CD4-positive, alpha-beta T cell treated with Interleukin-12 subunit alpha and Interleukin-12 subunit beta, for 1 hour (primary cell): ENCODE results near the gene PLPP4.
"Not testable (repeated sequence)": the region's sequence is repeated elsewhere in the genome, so short reads cannot be mapped to it uniquely, and the experiment has no call there.

ENCODE experiments used
- DNase-seq: peaks from one replicate; pipeline ENCODE4 v3.0.0-alpha.2; 2020

Gene PLPP4

DNA sequence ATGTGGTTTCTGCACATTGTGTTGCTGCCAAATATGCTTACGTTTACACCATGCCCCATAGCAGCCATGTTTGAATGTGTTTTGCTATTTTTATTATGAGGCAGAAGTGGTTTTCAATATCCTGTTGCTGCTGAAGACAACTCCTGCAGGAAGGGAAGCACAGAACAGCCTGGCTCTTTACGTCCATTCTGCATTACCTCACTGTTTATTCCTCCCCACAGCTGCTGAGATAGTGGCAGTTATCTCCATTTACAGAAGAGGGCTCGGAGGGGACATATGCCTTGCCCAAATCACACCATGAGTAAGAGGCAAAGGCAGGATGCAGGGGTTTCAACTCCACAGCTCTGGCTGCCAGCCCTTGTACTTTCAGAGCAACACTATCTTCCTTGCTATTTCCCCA is 35.3 kb downstream of the PLPP4 start:
- DNase-seq, result no peak

DNA sequence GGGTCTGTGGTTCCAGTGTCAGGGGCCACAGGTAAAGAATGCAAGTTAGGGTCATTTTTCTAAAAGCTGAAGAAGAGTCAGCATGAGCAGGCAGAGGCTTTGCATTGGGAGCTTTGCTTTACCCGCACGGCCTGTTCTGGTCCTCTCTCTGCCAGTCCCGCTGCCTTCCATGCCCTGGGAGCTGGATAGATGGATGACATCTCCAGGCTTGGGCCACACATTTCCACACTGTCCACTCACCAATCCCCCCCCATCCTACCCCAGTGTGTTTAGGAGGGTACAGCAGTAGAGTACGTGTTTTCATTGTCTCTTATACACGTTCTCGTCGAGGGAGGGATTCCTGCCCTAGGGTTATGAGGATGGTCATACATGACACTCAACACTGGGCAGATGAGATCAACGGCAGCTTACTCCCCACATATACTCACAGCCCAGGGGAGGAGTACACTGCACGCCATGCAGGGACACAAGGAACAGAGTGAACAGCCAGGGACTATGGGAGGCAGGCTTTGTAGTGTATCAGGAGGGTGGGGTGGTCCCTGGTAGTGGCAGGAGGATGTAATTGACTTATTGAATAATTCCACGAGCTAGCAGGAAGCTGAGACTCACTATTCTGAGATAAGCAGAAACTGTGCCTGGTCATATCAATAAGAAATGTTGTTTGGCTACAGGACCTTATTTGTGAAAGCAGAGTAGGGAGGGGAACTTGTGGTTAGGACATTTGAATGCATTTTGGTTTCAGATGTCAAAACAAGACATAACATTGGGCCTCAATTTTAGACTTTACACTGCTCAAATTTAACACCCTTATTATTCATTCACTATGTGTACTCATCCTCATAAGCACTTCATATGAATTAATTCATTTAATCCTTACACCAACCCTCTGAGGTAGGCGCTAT is 36.6 kb downstream of the PLPP4 start:
- DNase-seq, result no peak

DNA sequence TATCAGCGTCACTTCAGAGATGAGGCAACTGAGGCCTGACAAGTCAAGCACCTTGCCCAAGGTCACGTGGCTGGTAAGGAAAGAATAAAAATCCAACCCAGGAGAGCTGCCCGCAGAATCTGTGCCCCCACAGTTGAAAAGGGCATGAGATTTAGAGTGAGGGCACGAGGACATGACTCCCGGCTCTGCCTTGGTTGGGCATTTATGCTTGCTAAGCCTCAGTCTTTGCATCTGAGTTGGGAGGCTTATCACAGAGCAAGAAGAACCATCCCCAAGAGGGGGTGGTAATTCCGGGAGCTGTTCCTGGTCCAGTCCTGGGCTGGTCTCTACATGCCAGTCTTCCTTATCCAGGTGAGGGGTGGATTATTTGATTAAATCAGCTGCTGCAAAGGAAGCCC is 37.3 kb downstream of the PLPP4 start:
- DNase-seq, result no peak

DNA sequence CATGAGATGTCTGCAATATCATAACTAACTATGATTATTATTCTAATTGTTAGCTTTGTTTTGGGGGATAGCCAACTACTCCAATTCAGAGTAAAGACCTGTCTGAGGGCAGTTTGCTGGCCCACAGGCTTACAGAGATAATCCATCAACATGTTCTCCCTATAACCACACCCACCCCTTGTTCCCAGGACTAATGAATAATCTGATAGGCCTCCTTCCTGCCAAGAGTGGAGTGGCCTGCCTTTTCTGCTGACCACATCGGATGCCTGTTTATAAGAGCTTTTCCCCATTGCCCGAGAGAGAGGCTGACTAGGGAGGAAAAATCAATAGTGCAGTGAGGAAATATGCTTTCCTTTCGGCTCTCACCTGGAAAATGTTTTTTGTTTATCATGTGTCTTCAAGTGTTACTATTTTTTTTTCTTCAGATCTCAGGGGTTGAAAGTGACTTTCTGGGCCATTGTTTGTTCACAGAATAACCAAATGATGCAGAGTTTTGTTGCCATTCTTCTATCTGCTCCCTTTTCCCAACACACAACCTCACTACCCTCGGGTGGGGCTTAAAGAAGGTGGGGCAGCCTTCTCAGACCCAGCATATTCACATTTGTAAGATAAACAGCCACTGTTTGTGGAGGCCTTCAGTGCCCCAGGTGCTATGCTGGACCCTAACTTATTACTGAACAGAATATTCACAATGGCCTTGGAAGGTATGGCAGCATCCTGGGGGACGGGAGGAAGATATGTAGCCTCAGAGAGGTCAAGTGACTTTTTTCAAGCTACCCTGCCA is 38.4 kb downstream of the PLPP4 start:
- DNase-seq, result no peak

DNA sequence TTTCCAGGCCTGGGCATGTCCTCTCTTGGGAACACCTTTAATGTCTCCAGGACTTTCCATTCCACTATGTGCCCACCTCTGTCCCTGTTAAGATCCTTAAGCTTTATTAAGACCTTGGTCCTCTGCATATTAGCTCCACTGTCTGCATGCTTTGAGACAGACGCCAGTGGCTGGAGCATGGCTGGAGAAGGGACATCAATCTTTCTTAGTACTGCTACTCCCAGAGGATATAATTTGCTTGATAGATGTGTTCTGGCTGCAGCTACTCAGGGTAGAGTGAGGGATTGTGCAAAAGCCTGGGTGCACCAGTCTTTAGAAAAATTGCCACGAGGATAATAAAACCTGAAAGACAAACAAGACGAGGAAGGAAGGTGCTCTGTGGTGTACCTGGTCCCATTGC is 42.9 kb downstream of the PLPP4 start:
- DNase-seq, result no peak

DNA sequence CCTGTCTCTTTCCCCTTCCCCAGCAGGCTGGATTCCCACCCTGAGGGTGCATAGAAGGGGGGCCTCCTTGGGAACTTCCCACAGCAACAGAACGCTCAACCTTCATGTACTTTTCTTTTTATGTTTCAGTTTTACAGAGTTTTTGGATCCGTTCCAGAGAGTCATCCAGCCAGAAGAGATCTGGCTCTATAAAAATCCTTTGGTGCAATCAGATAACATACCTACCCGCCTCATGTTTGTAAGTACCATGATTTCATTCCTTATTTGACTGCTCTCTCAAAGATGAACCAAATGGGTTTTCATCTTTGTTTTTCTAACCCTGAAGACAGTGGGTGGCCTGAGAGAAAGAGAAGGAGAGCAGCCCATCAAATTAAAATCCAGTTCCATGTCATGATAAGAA is 46.7 kb downstream of the PLPP4 start:
- no peak for DNase-seq

DNA sequence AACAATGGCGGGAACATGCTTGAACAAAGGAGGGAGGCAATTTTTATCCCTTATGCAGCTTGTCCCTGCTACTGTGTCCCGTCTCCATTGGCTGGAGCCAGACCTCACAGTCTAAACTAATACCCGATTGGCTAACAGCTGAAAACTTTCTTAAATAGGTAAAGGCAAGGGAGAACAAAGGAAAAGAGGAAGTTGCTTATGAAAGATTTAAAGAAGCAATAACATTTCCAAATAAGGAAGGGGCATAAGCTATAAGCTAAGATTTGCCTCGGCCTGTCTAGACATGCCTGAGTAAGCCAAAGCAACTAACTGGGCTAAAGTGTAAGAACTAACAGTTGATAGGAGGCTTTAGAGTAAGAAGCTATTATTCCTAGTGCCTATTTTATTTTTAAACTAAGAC is 47.2 kb downstream of the PLPP4 start:
- DNase-seq, result not testable (repeated sequence)

DNA sequence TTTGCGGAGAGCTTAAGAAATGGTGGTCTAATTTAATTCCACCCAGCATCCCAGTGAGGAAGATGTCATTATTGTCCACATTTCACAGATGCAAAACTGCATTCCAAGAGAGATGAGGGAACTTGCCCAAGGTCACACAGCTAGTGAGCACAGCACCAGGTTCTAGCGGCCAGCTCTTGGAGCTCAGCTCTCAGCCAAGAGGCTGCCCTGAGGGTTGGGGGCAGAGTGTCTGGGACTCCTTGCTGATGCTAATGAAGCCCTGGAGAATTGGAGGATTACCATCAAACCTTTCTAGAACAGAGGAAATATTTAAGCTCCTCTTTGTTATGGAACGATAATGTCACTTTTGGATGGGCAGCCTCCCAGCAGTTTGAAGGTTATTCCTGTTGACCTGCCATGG is 48.0 kb downstream of the PLPP4 start:
- no peak for DNase-seq

DNA sequence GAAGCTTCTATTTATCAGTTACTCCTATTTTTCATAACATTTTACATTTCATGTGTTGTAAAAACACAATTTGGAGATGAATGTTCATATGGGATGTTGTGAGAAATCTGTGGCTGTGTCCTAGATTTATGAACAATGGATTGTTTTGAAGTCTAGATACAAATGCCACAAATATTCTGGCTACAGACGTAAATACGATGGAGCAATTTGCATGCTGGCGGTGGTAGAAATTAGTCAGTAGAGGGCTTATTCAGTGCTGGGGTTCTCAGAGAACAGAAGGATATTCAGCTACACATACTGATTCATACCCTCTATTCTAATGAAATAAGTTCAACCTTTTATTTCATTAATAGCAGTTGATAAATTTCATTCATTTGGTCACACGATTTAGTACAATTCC is 48.8 kb downstream of the PLPP4 start:
- DNase-seq, result no peak

DNA sequence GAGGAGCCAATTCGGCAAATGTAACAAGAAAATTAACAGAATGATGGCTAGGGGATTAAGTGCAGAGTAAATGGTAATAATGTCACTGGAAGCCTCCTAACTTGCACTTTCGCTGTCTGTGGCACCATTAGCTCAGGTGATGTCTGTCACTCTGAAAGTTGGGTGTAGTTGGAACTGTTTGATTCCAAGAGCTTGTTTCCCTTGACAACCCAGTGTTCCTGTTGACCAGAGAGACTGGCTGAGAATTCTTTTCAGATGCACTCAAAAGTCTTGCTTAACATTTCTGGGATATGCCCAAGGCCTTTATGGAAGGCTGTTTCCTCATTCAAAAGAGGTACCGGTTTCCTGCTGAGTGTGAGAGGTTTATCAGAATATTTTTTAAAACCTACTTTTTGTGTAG is 49.6 kb downstream of the PLPP4 start:
- DNase-seq, result no peak

DNA sequence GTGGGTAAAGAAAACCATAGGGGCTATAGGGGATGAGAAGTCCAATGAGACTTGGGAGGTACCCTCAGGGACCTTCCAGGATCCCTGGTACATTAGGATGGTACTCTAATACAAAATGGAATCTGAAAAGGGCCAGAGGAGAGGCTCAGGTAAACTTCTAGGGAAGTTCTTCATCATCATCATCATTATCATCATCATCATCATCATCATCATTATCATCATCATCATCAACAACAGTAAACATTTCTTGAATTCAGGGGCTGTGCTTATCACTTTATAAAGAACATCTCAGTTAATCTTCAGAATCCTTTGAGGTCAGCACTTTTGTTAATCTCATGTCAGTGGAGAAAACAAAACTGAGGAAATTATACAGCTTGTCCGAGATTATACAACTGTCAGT is 50.1 kb downstream of the PLPP4 start:
- no peak for DNase-seq

DNA sequence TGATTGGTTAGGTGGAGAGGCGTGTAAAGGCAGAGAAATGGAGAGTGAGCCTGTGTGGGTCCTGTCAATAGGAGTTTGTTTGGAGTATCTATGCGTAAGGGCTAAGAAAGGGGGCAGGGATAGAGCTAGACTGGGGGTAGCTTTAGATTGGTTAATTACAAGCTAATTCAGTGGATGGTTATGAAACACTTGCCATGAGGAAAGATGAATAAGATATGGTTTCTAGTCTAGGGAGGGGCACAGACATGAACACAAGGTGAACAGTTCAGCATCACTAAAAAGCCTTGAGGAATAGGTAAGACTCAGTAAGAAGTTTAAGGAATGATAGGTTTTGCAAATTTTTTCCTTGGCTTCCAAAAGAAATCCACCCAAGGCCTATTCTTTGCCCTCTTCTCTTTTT is 50.6 kb downstream of the PLPP4 start:
- DNase-seq, result no peak

DNA sequence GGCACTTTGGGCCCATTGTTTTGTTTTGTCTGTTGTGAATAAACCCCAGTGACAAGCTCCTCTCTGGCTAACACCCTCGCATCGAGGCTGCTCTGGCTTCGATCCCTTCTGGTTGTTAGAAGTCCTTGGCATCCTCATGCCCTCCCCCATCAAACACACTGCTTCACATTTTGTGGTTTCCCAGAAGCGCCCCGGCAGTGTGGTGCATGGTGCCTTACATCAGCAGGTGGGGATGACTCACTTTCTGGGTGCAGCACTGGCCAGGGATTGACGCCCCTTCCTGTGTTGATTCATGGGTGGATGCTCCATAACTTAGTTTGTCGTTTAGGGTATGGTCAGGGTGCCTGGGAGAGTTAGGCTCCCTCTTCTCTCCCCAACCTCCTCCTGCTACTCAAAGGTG is 51.4 kb downstream of the PLPP4 start:
- no peak for DNase-seq

DNA sequence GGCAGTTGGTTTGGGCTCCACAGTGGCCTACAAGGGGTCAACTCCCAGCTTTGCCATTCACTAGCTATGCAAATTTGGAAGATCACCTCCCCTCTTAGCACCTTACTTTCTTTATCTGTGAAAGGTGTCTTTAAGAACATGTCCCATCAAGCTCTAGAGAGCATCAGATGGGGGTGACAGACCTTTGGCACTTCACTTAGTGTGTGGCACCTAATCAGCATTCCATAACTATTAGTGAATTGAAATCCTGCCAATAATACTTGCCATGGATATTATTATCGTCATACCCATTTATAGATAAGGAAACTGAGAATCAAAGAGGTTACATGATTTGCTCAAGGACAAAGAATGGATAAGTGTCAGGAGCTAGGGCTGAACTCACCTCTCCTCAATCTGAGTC is 51.9 kb downstream of the PLPP4 start:
- DNase-seq, result no peak

DNA sequence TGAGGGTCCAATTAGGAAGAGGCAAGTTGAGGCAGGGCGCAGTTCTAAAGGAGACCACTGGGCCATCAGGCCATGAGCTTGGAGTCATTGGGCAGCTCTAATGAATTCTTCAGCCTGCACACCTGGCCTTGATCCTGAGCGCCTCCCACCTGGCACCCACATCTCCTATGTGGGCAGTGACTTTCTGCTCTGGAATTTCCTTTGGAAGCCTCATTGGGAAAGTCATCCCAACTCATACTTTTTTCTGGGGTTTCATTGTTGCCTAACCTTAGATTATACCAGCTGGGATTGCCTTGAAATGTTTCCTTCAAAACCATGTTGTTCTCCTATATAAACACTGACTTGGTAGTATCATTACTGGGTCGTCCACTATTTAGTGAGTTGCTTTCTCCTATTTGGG is 54.1 kb downstream of the PLPP4 start:
- DNase-seq, result no peak

DNA sequence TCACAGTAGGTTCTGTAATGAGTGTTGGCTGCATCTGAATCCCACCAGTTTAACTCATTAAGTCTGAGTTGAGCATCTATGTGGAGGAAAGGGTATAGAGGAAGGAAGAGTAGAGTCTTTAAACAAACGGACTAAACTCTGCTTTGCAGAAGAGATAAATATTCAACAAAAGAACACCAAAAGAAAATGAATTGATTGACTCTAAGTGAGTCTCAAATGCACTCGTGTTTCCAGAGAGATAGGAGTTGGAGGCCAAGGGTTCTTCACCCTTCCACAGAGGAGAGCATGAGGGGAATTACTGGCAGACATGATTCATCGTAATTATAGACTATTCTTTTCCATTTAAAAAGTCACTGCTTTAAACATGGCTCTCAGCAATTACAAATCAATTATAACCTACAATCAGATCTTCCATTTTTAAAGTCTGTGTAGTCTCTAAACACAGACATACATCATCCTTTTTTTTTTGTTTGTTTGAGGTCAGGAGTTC is 56.3 kb downstream of the PLPP4 start:
- DNase-seq, result no peak

DNA sequence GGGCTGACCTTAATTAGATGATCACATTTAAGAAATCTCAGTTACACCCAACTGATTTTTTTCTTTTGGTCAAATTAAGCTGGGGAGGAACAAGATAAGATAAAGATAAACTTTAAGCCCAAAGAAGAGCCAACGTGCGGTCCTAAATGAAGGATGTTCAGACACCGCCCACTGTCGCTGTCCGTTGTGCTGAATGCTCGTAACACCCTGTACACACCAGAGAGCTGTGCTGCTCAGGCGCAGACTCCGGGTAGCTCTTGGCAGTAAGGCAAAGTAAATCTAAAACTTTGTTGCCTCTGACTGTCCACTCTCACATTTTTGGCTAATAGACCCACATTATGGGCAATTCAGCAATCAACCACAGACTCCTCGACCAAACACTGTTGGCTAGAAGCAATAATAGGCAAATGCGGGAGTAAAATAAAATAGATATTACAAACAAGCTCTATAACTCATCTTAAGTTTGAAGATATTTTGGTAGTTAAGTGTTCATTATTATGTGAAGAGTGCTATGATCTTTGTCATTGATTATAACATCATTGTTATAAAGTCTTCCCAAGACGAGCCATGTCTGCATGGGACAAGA is 57.1 kb downstream of the PLPP4 start:
- DNase-seq, result no peak

DNA sequence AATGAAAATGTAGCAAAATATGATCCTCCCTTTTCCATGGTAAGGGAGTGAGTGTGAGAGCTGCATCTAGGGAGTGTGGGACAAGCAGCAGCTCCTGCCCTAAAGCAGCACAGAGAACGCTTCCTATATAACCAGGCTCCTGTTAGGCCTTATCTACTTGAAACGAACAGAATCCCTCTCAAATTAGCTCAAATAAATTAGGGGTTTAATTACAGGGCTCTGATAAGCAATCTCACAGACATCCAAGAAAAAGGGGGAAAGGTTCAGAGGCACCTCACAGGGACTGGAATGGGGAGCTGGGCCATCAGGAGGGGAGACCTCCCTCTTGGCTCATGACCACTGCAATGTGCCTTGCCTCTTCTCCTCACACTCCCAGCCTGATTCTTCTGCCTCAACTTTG is 57.9 kb downstream of the PLPP4 start:
- DNase-seq, result no peak

DNA sequence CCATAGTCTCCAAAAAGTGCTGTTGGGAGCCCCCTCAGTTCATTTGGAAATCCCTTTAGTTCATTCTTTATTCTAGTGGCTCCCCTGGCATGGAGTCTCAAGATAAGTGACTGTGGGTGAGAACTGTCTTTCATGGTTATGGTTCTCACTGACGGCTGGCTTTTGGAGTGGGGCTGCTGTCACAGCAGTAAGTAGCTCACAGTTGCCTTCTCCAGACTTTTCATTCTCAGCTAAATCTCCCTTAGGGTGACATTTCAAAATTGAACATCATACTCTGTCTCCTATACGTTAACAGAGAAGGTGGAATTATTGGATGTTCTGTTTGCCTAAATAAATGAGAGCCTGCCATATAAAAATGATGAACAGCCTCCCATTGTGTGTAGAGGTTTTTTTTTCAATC is 58.7 kb downstream of the PLPP4 start:
- no peak for DNase-seq

DNA sequence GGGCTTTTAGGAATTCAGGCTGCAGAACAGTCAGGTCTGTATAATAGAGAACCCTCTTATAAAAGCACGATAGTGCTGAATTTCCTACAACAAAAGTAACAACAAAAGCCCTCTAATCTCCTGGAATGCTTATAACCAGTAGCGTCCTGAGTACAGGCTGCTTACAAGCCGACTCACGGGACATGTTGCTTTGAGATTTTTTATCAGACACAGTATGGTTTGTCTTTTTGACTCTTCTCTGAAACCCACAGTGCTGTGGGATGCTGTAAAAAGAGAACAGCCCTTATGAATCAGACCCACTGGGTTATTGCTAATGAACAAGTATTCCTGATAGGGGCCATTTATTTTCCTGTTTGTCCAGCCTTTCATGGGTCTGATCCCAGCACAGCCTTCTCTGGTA is 59.4 kb downstream of the PLPP4 start:
- no peak for DNase-seq

DNA sequence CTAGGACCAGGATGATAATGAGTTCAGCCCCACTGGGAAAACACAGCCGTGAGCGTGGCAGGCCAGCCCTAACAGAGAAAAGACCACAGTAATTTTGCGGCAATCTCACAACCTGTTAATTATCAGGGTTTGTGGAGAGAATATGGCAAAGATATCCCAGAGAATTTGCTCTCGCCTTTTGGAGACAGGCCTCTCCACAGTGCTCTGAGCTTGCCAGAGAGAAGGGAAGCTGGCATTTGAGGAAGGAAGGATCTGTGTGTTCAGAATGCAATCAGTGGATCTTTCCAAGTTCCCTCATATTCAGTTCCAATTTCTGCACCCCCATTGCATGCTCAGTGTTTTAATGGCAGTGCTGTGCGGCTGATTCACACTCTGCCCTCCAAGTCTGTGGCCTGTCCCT is 60.2 kb downstream of the PLPP4 start:
- DNase-seq, result no peak

DNA sequence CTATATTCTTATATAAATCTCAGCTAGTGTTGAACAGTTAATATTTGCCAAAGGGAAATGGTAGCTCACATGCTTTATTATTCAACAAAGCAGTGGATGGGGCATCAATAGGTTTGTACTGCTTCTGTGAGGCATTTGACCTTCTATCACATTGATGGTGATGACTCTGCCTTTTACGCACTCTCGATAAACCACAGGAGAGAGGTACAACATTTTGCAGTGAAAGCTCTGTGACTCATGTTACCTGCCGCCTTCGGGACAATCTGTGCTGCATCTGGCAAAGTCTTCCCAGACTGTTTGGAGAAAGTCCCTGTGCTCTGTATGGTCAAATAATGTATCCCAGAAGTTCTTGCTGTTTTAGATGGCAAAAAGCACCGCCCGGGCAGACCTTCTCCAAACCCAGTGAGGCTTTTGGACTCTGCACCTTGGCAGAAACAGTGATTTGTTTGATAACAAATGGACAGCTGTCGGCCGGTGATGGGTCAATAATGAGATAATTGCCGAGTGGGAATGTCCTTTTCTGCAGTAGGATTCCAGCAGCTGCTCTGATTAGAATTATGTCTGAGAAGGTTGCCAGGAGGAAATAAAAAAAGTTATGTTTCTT is 61.0 kb downstream of the PLPP4 start:
- no peak for DNase-seq

DNA sequence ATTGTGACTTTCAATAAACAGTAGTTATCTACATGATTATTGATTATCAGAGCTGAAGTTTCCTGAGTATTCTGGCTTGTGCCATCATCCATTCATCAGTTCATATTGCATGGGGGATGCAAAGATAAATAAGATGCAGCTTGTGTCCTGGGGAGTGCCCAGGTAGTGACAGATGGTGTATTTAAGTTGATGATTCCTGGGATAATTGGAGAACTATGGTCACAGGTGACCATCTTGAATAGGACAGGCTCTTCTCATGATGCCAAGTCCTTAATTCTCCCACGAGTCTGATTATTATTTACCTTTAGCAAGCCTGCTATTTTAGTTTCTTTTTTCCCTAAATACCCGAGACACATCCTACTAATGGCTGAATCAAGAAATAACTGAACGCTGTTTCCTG is 64.9 kb downstream of the PLPP4 start:
- no peak for DNase-seq
